Activated naive CD4-positive, alpha-beta T cell treated with anti-CD3 and anti-CD28 coated beads, Interleukin-2, amount 50 U/mL, for 72 hours (primary cell): ENCODE measurements around the gene PRMT9. TPM values are rescaled to one million over a fixed set of nuclear protein-coding genes. Genes with fewer than 3 reads are reported as not detected.
A peak's percentile ranks its signal among the peaks of the same experiment; 100 is the strongest.

Experiments used
- ATAC-seq, 2 donors: fragments of 150-1000 bp; cut with Tn5 transposase; 2 replicates each; pipeline ENCODE4 v1.10.0; 2021; ENCODE audit warnings: mild to moderate bottlenecking in 2 of 2, moderate library complexity in 2 of 2
- DNase-seq, 2 donors: peaks; one replicate each; pipeline ENCODE4 v3.0.0; 2021 to 2022; ENCODE audit warnings: low spot score in 2 of 2
- H3K27ac Mint-ChIP-seq, 2 donors: one replicate each; pipeline ENCODE4 v1.8.0; 2022; ENCODE audit warnings: mild to moderate bottlenecking in 2 of 2, mixed read lengths in 2 of 2
- H3K36me3 Mint-ChIP-seq, 2 donors: one replicate each; pipeline ENCODE4 v1.8.0; 2022; ENCODE audit warnings: mixed read lengths in 2 of 2
- H3K9me3 Mint-ChIP-seq, 2 donors: one replicate each; pipeline ENCODE4 v1.8.0; 2022; ENCODE audit warnings: mixed read lengths in 2 of 2
- total RNA-seq, 2 donors: library from RNA; stranded (reverse); gene quantifications; one replicate each; pipeline ENCODE4 v1.2.3, GENCODE V29; 2022

Gene PRMT9
- total RNA-seq, 2 donors from 2014 or later: 7.5 to 12.9 TPM

- no peak for DNase-seq
- Mint-ChIP-seq H3K36me3 (peaks cover 25 to 48% of the 10 kb centered on the region in 2 donors), H3K27ac (peak overlapping the region in 1 of 2 donors; percentile 42), H3K9me3 (peaks cover 0 to 10% of the 10 kb centered on the region in 2 donors)
- ATAC-seq: peak; percentile 64 to 76
These were observed 45.0 kb downstream of the PRMT9 start for GRCh38 chr4:147638942-147639341.

GRCh38 chr4:147638365-147638764, 45.6 kb downstream of the PRMT9 start:
- ATAC-seq: no peak
- Mint-ChIP-seq H3K27ac (no peak overlapping the region), H3K9me3 (peaks cover 0 to 10% of the 10 kb centered on the region in 2 donors), H3K36me3 (peaks cover 25 to 54% of the 10 kb centered on the region in 2 donors)
- DNase-seq: no peak

GRCh38 chr4:147635348-147635747, 48.6 kb downstream of the PRMT9 start:
- no peak overlapping the region for H3K27ac Mint-ChIP-seq
- peaks cover 0 to 2% of the 10 kb centered on the region in 2 donors for H3K9me3 Mint-ChIP-seq
- no peak for ATAC-seq
- H3K36me3 Mint-ChIP-seq: peaks cover 12 to 40% of the 10 kb centered on the region in 2 donors
- DNase-seq: no peak

DNA sequence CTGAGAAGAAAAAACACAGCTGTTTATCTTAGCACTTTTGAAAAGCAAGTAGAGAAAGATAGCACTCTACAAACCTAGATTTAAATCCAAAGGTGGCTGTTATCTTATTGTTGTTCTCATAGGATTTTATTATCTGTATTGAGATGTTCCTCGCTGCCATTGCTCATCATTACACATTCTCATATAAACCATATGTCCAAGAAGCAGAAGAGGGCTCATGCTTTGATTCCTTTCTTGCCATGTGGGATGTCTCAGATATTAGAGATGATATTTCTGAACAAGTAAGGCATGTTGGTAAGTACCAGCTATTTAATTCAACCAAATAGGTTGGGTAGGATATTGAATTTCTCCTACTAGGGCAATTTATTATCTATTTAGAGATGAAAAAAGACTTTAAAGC, 50.3 kb downstream of the PRMT9 start:
- Mint-ChIP-seq H3K36me3 (peaks cover 12 to 37% of the 10 kb centered on the region in 2 donors), H3K9me3 (no peaks in the 10 kb centered on the region), H3K27ac (no peak overlapping the region)
- DNase-seq (no peak), ATAC-seq (no peak)

DNA sequence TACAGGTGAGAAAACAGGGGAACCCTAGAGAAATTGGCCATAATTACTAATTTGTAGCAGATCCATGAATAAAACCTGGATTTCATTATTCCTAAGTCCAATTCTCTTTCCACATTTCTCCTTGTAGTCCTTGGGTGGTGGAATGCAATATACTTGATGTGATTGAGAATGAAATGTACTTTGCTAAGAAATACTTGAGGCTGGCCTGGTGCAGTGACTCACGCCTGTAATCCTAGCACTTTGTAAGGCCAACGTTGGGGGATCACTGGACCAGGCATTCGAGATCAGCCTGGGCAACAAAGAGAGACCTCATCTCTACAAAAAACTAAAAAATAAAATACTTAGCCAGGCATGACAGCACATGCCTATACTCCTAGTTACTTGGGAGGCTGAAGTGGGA, 50.9 kb downstream of the PRMT9 start:
- Mint-ChIP-seq H3K36me3 (peaks cover 12 to 37% of the 10 kb centered on the region in 2 donors), H3K27ac (peak overlapping the region in 1 of 2 donors; percentile 53), H3K9me3 (no peaks in the 10 kb centered on the region)
- ATAC-seq: no peak
- no peak for DNase-seq

GRCh38 chr4:147629783-147630730, 53.9 kb downstream of the PRMT9 start:
- H3K36me3 Mint-ChIP-seq: peaks cover 13 to 15% of the 10 kb centered on the region in 2 donors
- no peak overlapping the region for H3K27ac Mint-ChIP-seq

DNA sequence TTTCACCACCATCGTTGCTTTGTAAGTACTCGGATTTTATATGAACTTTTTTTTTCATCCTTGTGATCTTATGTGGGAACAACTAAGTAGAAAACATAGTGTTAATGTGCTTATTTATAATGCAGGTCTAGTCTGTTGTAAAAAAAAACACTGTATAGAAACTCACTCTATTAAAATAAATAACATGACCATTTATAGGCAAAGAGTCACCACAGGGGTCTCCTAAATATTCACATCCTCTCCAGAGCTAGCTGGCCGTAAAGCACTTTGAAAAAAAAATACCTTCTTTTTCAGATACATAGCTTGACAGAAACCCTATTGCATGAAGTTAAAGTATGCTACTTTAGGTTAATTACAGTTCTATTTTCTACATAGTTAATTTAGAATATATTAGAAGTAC, 55.5 kb downstream of the PRMT9 start:
- DNase-seq (no peak), ATAC-seq (no peak)
- peaks cover 5 to 15% of the 10 kb centered on the region in 2 donors for H3K36me3 Mint-ChIP-seq
- H3K9me3 Mint-ChIP-seq: no peaks in the 10 kb centered on the region
- H3K27ac Mint-ChIP-seq: peak overlapping the region in 1 of 2 donors; percentile 22

More at GRCh38 chr4:147629783-147630730, 53.9 kb downstream of the PRMT9 start:
- no peak for DNase-seq
- no peak for ATAC-seq
- no peaks in the 10 kb centered on the region for H3K9me3 Mint-ChIP-seq

DNA sequence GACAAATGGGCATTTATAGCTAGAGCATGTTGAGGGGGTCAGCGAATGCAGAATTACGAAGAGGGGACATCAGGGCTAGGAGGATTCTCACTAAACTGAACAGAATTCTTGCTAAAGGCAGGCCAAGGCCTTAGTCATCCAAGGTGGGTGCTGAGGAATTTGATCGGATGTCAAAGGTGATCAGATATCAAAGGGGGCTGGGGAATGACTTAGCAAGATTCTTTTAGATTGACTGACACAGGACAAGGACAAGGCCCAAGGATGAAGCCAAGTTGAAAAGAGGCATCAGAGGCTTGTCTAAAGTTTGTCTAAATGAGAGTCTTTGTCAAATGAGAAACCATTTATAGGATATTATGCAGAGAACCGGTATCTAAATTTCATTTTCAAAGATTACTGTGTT, 57.1 kb downstream of the PRMT9 start:
- Mint-ChIP-seq H3K36me3 (peaks cover 0 to 15% of the 10 kb centered on the region in 2 donors), H3K27ac (no peak overlapping the region), H3K9me3 (no peaks in the 10 kb centered on the region)
- DNase-seq: no peak
- no peak for ATAC-seq

DNA sequence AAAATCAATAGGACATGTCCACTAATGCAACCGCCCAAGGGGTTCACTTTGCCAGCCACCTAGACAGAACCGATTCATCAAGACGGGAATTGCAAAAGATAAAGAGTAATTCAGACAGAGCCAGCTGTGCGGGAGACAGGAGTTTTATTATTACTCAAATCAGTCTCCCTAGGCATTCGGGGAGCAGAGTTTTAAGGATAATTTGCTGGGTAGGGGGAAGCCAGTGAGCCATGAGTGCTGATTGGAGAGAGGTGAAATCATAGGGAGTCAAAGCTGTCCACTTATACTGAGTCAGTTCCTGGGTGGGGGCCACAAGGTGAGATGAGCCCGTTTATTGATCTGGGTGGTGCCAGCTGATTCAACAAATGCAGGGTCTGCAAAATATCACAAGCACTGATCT, 58.2 kb downstream of the PRMT9 start:
- no peaks in the 10 kb centered on the region for H3K9me3 Mint-ChIP-seq
- DNase-seq: no peak
- no peak overlapping the region for H3K27ac Mint-ChIP-seq
- peaks cover 0 to 15% of the 10 kb centered on the region in 2 donors for H3K36me3 Mint-ChIP-seq
- no peak for ATAC-seq

DNA sequence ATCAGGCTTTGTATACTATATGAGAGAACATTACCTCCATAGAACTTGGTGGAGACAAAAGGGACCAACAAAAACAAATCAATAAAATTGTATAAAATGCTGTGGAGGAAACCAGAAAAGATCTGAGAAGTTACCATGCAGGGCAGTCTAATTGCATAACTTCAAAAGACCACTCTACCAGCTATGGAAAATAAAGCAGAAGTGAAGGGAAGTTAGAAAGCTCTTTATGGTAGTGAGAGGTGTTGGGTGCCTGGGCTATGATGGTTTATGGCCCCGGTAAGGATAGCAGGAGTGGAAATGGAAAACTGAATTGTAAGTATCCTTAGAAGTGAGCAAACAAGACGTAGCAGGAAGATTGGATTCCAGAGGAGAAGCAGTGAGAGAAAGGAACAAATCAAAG, 63.6 kb downstream of the PRMT9 start:
- Mint-ChIP-seq H3K27ac (no peak overlapping the region), H3K9me3 (no peaks in the 10 kb centered on the region), H3K36me3 (peaks cover 15 to 22% of the 10 kb centered on the region in 2 donors)
- DNase-seq (no peak), ATAC-seq (no peak)

GRCh38 chr4:147617841-147618691, 65.9 kb downstream of the PRMT9 start:
- Mint-ChIP-seq H3K27ac (peak overlapping the region; percentile 95 to 98), H3K36me3 (peaks cover 14 to 22% of the 10 kb centered on the region in 2 donors), H3K9me3 (no peaks in the 10 kb centered on the region)
- peak in 1 of 2 donors; percentile 21 for ATAC-seq
- no peak for DNase-seq

DNA sequence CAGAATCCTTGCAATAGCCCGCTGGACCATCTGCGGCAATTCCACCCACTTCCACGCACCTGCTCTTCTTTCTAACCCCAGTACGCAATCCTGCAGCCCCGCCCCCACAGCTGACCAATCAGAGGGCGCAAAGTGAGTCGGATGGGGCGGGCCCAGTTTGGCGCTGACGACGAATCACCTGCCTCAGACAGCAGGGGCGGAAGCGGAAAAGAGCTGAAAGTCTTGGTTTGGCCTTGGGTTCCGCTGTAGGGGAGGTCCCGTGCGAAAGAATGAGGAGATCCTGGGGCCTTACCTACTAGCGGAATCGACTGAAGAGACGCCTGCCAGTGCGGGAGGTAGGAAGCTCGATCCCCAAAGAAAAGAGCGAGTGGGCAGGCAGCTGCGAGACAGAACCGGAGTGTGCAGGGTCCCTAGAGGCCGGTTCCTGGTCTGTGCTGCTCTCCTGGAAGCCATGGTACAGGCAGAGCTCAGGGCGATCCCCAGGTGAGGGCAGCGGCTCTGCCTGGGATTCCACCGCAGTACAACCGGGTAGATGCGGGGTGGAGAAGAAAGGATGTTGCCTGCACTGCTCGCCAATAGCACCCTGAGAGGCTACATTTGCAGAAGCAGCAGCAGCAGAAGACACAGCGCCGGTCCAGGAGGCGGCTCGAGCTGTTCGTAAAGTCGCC, 66.7 kb downstream of the PRMT9 start, which contains the start of gene TMEM184C:
TMEM184C (plus strand) TSS at position 225 of the 668 bp plus-strand sequence. CDS start 560 bp downstream, outside the sequence.
- H3K9me3 Mint-ChIP-seq: no peaks in the 10 kb centered on the region
- DNase-seq (peak; percentile 97 to 98), ATAC-seq (peak; percentile 99)
- H3K27ac Mint-ChIP-seq: peak within 1 kb of the TSS; percentile 95 to 98
- H3K36me3 Mint-ChIP-seq: peaks cover 14 to 22% of the 10 kb centered on the region in 2 donors

DNA sequence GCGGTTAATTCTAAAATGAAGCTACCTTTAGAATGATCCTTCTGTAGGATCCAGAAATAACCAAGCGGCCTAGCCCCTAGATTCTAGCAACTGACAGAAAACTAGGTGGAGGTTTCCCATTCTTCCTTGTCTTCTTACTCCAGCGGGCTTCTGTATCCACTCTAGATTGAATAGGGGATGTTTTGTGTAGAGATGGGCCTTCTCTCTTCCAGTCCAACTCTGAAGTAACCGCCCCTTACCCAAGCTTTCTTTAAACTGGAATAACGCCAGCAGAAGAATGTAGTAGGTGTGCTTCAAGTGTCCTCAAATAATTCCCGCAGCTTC, 67.2 kb downstream of the PRMT9 start:
- no peaks in the 10 kb centered on the region for H3K9me3 Mint-ChIP-seq
- no peak for DNase-seq

GRCh38 chr4:147610686-147611085, 73.3 kb downstream of the PRMT9 start:
- DNase-seq (no peak), ATAC-seq (no peak)
- Mint-ChIP-seq H3K36me3 (no peaks in the 10 kb centered on the region), H3K9me3 (no peaks in the 10 kb centered on the region), H3K27ac (no peak overlapping the region)

More for the DNA sequence above, 67.2 kb downstream of the PRMT9 start:
- Mint-ChIP-seq H3K36me3 (peaks cover 14 to 22% of the 10 kb centered on the region in 2 donors), H3K27ac (peak overlapping the region; percentile 95 to 98)
- ATAC-seq: no peak

DNA sequence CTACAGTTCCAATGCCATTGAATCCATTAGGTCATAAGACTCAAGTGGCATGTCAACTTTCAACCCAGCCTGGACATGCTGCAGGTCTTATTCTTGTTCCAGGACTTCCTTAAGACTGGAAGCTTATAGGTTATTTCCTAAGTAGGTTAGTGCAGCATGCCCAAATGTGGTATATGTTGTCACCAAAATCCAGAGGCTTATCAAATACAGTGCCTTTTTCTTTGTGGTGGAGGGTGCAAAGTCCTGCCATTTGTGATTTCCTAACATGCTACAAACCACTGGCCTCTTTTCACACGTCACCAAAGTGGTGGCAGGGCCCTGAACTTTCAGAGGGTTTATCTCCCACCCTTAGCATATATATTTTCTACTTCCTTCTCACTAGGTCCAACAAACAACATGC, 76.5 kb downstream of the PRMT9 start:
- no peak overlapping the region for H3K27ac Mint-ChIP-seq
- DNase-seq: no peak
- no peaks in the 10 kb centered on the region for H3K9me3 Mint-ChIP-seq
- ATAC-seq: no peak
- H3K36me3 Mint-ChIP-seq: no peaks in the 10 kb centered on the region

DNA sequence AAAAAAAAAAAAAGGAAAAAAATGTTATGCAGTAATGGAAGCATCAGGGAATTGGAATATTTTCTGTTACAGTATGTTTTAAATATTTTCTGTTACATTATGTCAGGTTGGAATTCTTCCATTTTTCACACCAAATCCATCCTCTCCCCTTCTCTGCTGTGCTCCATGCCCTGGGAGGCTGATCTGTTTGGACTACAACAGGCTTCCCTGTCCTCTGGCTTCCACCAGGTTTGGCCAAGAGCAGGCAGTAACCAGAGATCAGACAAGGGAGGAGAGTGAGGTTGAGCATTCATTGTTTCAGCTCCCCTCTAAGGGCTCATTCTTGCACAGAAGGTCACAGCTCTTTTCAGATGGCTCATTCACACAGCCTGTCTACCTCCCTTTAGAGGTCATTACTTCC, 78.5 kb downstream of the PRMT9 start:
- no peaks in the 10 kb centered on the region for H3K36me3 Mint-ChIP-seq
- H3K27ac Mint-ChIP-seq: no peak overlapping the region
- DNase-seq (no peak), ATAC-seq (no peak)
- no peaks in the 10 kb centered on the region for H3K9me3 Mint-ChIP-seq
